GM19023 (cell line): ENCODE results near the gene ASTN2.

Source experiments
- ATAC-seq: cut with Tn5 transposase; IDR thresholded peaks from one replicate; pipeline ENCODE4 v1.9.1; 2021; ENCODE audit warnings: mild to moderate bottlenecking, moderate library complexity; ENCODE audit not compliant: unreplicated experiment

The ASTN2 gene

GRCh38 chr9:117414906-117415331 is at the start of gene ASTN2:
TSS of gene ASTN2 (minus strand) at chr9:117415057. CDS start at chr9:117414938, 119 bp downstream.
- no peak for ATAC-seq

- no peak for ATAC-seq
Measured at GRCh38 chr9:117462861-117463260, 48.0 kb upstream of the ASTN2 start.

- no peak for ATAC-seq
Measured at GRCh38 chr9:117461386-117461785, 46.5 kb upstream of the ASTN2 start.

GRCh38 chr9:117460743-117461142 is 45.9 kb upstream of the ASTN2 start:
- ATAC-seq = no peak

GRCh38 chr9:117459913-117460312 is 45.1 kb upstream of the ASTN2 start:
- ATAC-seq = no peak

- no peak for ATAC-seq
Measured at GRCh38 chr9:117458066-117458465, 43.2 kb upstream of the ASTN2 start.

GRCh38 chr9:117454711-117455110 is 39.9 kb upstream of the ASTN2 start:
- no peak for ATAC-seq

GRCh38 chr9:117453737-117454136 is 38.9 kb upstream of the ASTN2 start:
- no peak for ATAC-seq

- no peak for ATAC-seq
Measured at GRCh38 chr9:117451311-117451710, 36.5 kb upstream of the ASTN2 start.

- ATAC-seq = no peak
Measured at GRCh38 chr9:117448066-117448465, 33.2 kb upstream of the ASTN2 start.

GRCh38 chr9:117445631-117446030 is 30.8 kb upstream of the ASTN2 start:
- no peak for ATAC-seq

- no peak for ATAC-seq
Measured at GRCh38 chr9:117444501-117444900, 29.6 kb upstream of the ASTN2 start.

- ATAC-seq = no peak
Measured at GRCh38 chr9:117437283-117437682, 22.4 kb upstream of the ASTN2 start.

GRCh38 chr9:117435630-117436261 is 20.9 kb upstream of the ASTN2 start:
- ATAC-seq = no peak

- no peak for ATAC-seq
Measured at GRCh38 chr9:117434566-117434965, 19.7 kb upstream of the ASTN2 start.

- ATAC-seq = no peak
Measured at GRCh38 chr9:117430813-117431212, 16.0 kb upstream of the ASTN2 start.

GRCh38 chr9:117427357-117427913 is 12.6 kb upstream of the ASTN2 start:
- no peak for ATAC-seq

GRCh38 chr9:117425566-117425965 is 10.7 kb upstream of the ASTN2 start:
- ATAC-seq = no peak

GRCh38 chr9:117424291-117424690 is 9.4 kb upstream of the ASTN2 start:
- ATAC-seq = no peak

- no peak for ATAC-seq
Measured at GRCh38 chr9:117418111-117418510, 3.3 kb upstream of the ASTN2 start.

- ATAC-seq = no peak
Measured at GRCh38 chr9:117416856-117417255, 2.0 kb upstream of the ASTN2 start.

- no peak for ATAC-seq
Measured at GRCh38 chr9:117415358-117415914, 579 bp upstream of the ASTN2 start.
